Keratinocyte (primary cell): ENCODE measurements around the gene MTA1.

ENCODE experiments used
- CTCF ChIP-seq, 3 experiments: IDR thresholded peaks in 1 of 3; conservative IDR thresholded peaks in 1 of 3; optimal IDR thresholded peaks in 1 of 3; 2 replicates in 2 of 3; 3 replicates in 1 of 3; pipeline versions ENCODE3 to v1.5.1; 2011; ENCODE audit warnings: low read length in 3 of 3, mild to moderate bottlenecking in 3 of 3, moderate library complexity in 2 of 3, control low read depth in 1 of 3, inconsistent platforms in 1 of 3; ENCODE audit not compliant: insufficient read depth in 2 of 3; ENCODE audit errors: extremely low read depth in 1 of 3
- EZH2 ChIP-seq: IDR thresholded peaks from one replicate; pipeline ENCODE4 v1.6.1; 2012; ENCODE audit warnings: inconsistent platforms, mild to moderate bottlenecking, low read length, moderate library complexity

GRCh38 chr14:105421723-105422615 is 2.3 kb downstream of the MTA1 start:
- TF ChIP-seq CTCF (optimal IDR thresholded peaks at IDR 0.05 in 1 of 3, IDR thresholded peaks at IDR 0.05 in 1 of 3, conservative IDR thresholded peaks at IDR 0.05 in 1 of 3; ENCODE audit: extremely low read depth in 1 of 3, insufficient read depth in 2 of 3, low read length in 3 of 3) (no peak), EZH2 (no peak)
